HepG2 (cell line): ENCODE measurements around the gene SOX13. TPM values are rescaled to one million over a fixed set of nuclear protein-coding genes. Genes with fewer than 3 reads are reported as not detected.
A peak's percentile ranks its signal among the peaks of the same experiment; 100 is the strongest.

Source experiments
- ATAC-seq: fragments of 200-7000 bp; cut with Tn5 transposase; 3 replicates; pipeline ENCODE4 v1.9.1; 2020; ENCODE audit warnings: mild to moderate bottlenecking, moderate library complexity
- BruUV-seq: library from RNA; stranded (reverse); fragments of 400-500 nt; replicated peaks from 2 replicates; lab custom pipeline; 2021; lab: Mats Ljungman, UMichigan
- CTCF ChIA-PET: fragments of 300-600 bp; formaldehyde crosslinking; extraction: SDS; loops from one replicate; lab custom pipeline; 2021; ENCODE audit warnings: low total read pairs, inconsistent platforms, low intra/inter-chr PET ratio; lab: Yijun Ruan, JAX
- POLR2A ChIA-PET: fragments of 350-600 bp; sonication (Branson Sonifier 250); formaldehyde crosslinking; loops from one replicate; lab custom pipeline; 2020; ENCODE audit warnings: antibody characterized with exemption, inconsistent platforms; lab: Yijun Ruan, JAX
- DNase-seq: peaks from one replicate; pipeline ENCODE4 v3.0.0-alpha.2; 2015; ENCODE audit warnings: low spot score
- FAIRE-seq: peaks from 3 replicates; lab custom pipeline; 2011; peaks lifted over from hg19 to GRCh38; lab: Jason Lieb, UNC
- H2AFZ ChIP-seq: one replicate; pipeline ENCODE4 v1.6.1; 2011; ENCODE audit warnings: low read length, inconsistent platforms
- H3K27ac ChIP-seq: fragments of 300-600 bp; 3 replicates; pipeline ENCODE4 v1.8.0; 2011; ENCODE audit warnings: mixed run types, mild to moderate bottlenecking, mixed read lengths, low read length, inconsistent platforms; ENCODE audit not compliant: insufficient read depth; ENCODE audit errors: extremely low read length
- H3K27me3 ChIP-seq, 2 experiments: fragments of 200-600 bp in 1 of 2; 2 replicates in 1 of 2; 3 replicates in 1 of 2; pipeline versions ENCODE4 v1.6.0 to v1.8.0; 2011; ENCODE audit warnings: low read length in 2 of 2, mild to moderate bottlenecking in 2 of 2, moderate library complexity in 2 of 2, inconsistent platforms in 1 of 2; ENCODE audit not compliant: insufficient read depth in 2 of 2, control insufficient read depth in 1 of 2
- H3K36me3 ChIP-seq, 2 experiments: fragments of 200-600 bp in 1 of 2; replicated peaks in 1 of 2; 2 replicates in 1 of 2; 3 replicates in 1 of 2; pipeline versions ENCODE4 v1.5.1 to v1.8.0; 2011; ENCODE audit warnings: low read length in 2 of 2, inconsistent platforms in 1 of 2; ENCODE audit not compliant: insufficient read depth in 2 of 2, control insufficient read depth in 1 of 2
- H3K4me1 ChIP-seq: 2 replicates; pipeline ENCODE4 v1.5.1; 2012; ENCODE audit warnings: low read length, inconsistent platforms; ENCODE audit not compliant: insufficient read depth
- H3K4me2 ChIP-seq: 2 replicates; pipeline ENCODE4 v1.6.0; 2011; ENCODE audit warnings: low read depth, low read length, inconsistent platforms
- H3K4me3 ChIP-seq, 3 experiments: fragments of 200-600 bp in 1 of 3; sonication (generic), shearing (Covaris generic) in 1 of 3; replicated peaks in 1 of 3; 2 replicates each; pipeline ENCODE4 v1.5.1; 2011 to 2016; ENCODE audit warnings: low read length in 3 of 3, inconsistent platforms in 2 of 3, low read depth in 2 of 3, mild to moderate bottlenecking in 2 of 3, control low read depth in 1 of 3, mixed read lengths in 1 of 3; ENCODE audit not compliant: insufficient read depth in 1 of 3
- H3K79me2 ChIP-seq: one replicate; pipeline ENCODE4 v1.6.1; 2011; ENCODE audit warnings: low read length, inconsistent platforms; ENCODE audit not compliant: insufficient read depth
- H3K9ac ChIP-seq: 2 replicates; pipeline ENCODE4 v1.6.0; 2011; ENCODE audit warnings: mild to moderate bottlenecking, low read depth, low read length, inconsistent platforms; ENCODE audit not compliant: insufficient read depth
- H3K9me3 ChIP-seq: 2 replicates; pipeline ENCODE4 v1.5.1; 2012; ENCODE audit warnings: mild to moderate bottlenecking, low read length
- H4K20me1 ChIP-seq: 2 replicates; pipeline ENCODE4 v1.6.0; 2011; ENCODE audit warnings: inconsistent platforms, mild to moderate bottlenecking, low read length, moderate library complexity; ENCODE audit not compliant: insufficient read depth
- AGO2 ChIP-seq: fragments of 200-400 bp; formaldehyde crosslinking; optimal IDR thresholded peaks from 2 replicates; pipeline ENCODE3; 2017; ENCODE audit warnings: mild to moderate bottlenecking, low read depth, low read length, moderate library complexity
- PAXIP1 ChIP-seq: sonication (generic); formaldehyde crosslinking; conservative IDR thresholded peaks from 2 replicates; pipeline ENCODE4 v1.4.0; 2020; ENCODE audit warnings: mild to moderate bottlenecking, missing genetic modification reagents, moderate library complexity
- RBM22 ChIP-seq: fragments of 200-400 bp; formaldehyde crosslinking; optimal IDR thresholded peaks from 2 replicates; pipeline ENCODE3; 2017; ENCODE audit warnings: mild to moderate bottlenecking, low read length, moderate library complexity
- ZBTB7A ChIP-seq: sonication (generic); formaldehyde crosslinking; IDR thresholded peaks from 2 replicates; pipeline ENCODE4 v1.8.0; 2022; ENCODE audit warnings: mild to moderate bottlenecking, missing genetic modification reagents
- WGBS: methylation state at CpG from one replicate; pipeline ENCODE4 v1.1.6; 2017; ENCODE audit warnings: low lambda C conversion rate; 5-methylcytosine and 5-hydroxymethylcytosine counted together
- in situ Hi-C: cut with HindIII; loops from 2 replicates; pipeline ENCODE4 v1.10.0; 2017; ENCODE audit warnings: low pct_unique_long_range_greater_than_20kb; ENCODE audit not compliant: extremely low pct_ligation_motif_present
- intact Hi-C: fragments of 100-400 bp; cut with micrococcal nuclease; formaldehyde crosslinking; loops from one replicate; pipeline ENCODE4 v1.10.0; 2022; ENCODE audit not compliant: unreplicated experiment
- polyA plus RNA-seq, 8 experiments: library from polyadenylated mRNA; depleted of rRNA in 3 of 8; stranded (reverse) in 7 of 8; unstranded in 1 of 8; fragments of >200 nt; fragmentation: Illumina TruSeq in 4 of 8; extraction: Trizol in 4 of 8; gene quantifications; 2 replicates each; pipeline versions ENCODE4 v1.2.1 to v1.2.3, GENCODE V29; 2011 to 2016; ENCODE audit warnings: low read depth in 4 of 8, missing spikeins in 1 of 8, mixed read lengths in 1 of 8; ENCODE audit not compliant: insufficient read depth in 1 of 8
- total RNA-seq, 5 experiments: library from RNA; depleted of rRNA; stranded (reverse); fragments of >200 nt; fragmentation: Illumina TruSeq; extraction: Trizol; gene quantifications; 2 replicates each; pipeline ENCODE4 v1.2.3, GENCODE V29; 2016; ENCODE audit warnings: low read depth in 1 of 5

The SOX13 gene
- total and polyA plus RNA-seq, 2 of the 13 experiments (the other 11 are each of a cell fraction or from before 2014, with no cell fraction given): 13.3 to 15.8 TPM

- no peaks in the 10 kb centered on the region for H4K20me1 ChIP-seq
- peaks cover 24 to 58% of the 10 kb centered on the region in 2 experiments for H3K36me3 ChIP-seq
- DNase-seq: no peak
- ChIA-PET CTCF (no interaction called here), POLR2A (no interaction called here)
- no peak for FAIRE-seq
- H3K4me2 ChIP-seq: no peak overlapping the region
- peaks cover 31% of the 10 kb centered on the region for H3K4me1 ChIP-seq
- H3K27me3 ChIP-seq: no peaks in the 10 kb centered on the region
- 97% methylated on average over 10 of the region's 22 CpGs for WGBS
- in situ Hi-C loops: loop anchor here (5.0 kb wide), 2 partner anchors 42 to 252 kb away; no protein-coding TSS in a partner anchor
- no peaks in the 10 kb centered on the region for H3K79me2 ChIP-seq
- intact Hi-C loops: no loop called here
- no peak overlapping the region for H3K9ac ChIP-seq
- no peak overlapping the region for H3K4me3 ChIP-seq
- H3K9me3 ChIP-seq: no peaks in the 10 kb centered on the region
- TF ChIP-seq AGO2 (peak; percentile 55), RBM22 (peak; percentile 56), PAXIP1 (CRISPR knock-in tag) (no peak), ZBTB7A (CRISPR knock-in tag) (no peak)
- ATAC-seq: no peak
- no peak overlapping the region for H3K27ac ChIP-seq
- BruUV-seq: no TSS peak
- H2AFZ ChIP-seq: no peak overlapping the region
These were observed 51.7 kb downstream of the SOX13 start for GRCh38 chr1:204124639-204125038.
